ENCODE data around the gene BPIFB1.

BPIFB1 gene

GRCh38 chr20:33332905-33333456 is 50.0 kb downstream of the BPIFB1 start:
- no peak for DNase-seq

GRCh38 chr20:33333616-33334015 is 50.6 kb downstream of the BPIFB1 start:
- no peak for DNase-seq

- no peak for DNase-seq
These were observed 51.1 kb downstream of the BPIFB1 start for GRCh38 chr20:33334111-33334510.

- no peak for DNase-seq
These were observed 53.4 kb downstream of the BPIFB1 start for GRCh38 chr20:33336375-33336774.

- no peak for DNase-seq
These were observed 54.1 kb downstream of the BPIFB1 start for GRCh38 chr20:33337119-33337518.

GRCh38 chr20:33337531-33338165 is 54.6 kb downstream of the BPIFB1 start:
- DNase-seq: no peak

- no peak for DNase-seq
These were observed 55.6 kb downstream of the BPIFB1 start for GRCh38 chr20:33338467-33339258.

GRCh38 chr20:33339515-33340058 is 56.6 kb downstream of the BPIFB1 start:
- DNase-seq: no peak

GRCh38 chr20:33343521-33343920 is 60.5 kb downstream of the BPIFB1 start:
- no peak for DNase-seq

- no peak for DNase-seq
These were observed 62.3 kb downstream of the BPIFB1 start for GRCh38 chr20:33345342-33345741.

GRCh38 chr20:33348136-33348937 is 65.3 kb downstream of the BPIFB1 start:
- no peak for DNase-seq

GRCh38 chr20:33349493-33349892 is 66.5 kb downstream of the BPIFB1 start:
- DNase-seq: no peak

GRCh38 chr20:33351696-33352095 is 68.7 kb downstream of the BPIFB1 start:
- no peak for DNase-seq

- no peak for DNase-seq
These were observed 69.4 kb downstream of the BPIFB1 start for GRCh38 chr20:33352258-33353012.

- no peak for DNase-seq
These were observed 70.0 kb downstream of the BPIFB1 start for GRCh38 chr20:33353013-33353402.
